ENCODE measurements around the gene FBXL4.
A peak's percentile ranks its signal among the peaks of the same experiment; 100 is the strongest.

The FBXL4 gene

DNA sequence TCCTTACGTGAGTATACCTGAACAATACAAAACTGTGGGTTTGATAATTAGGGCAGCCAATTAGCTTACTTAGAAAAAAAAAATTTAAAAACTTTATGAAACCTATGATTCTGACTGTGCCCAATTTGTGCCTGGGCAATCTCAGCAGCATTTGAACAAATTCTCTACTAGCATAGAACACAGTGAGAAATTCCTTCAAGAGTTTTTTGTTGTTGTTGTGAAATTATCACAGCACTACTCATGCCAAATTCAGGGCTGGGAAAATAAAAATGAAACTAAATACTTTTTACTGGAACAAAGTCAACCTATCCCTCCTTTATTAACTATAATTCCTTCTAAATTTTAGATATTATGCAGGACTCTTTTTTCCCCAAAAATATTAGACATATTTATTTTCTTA is 70.5 kb downstream of the FBXL4 start:
- no peak for DNase-seq

DNA sequence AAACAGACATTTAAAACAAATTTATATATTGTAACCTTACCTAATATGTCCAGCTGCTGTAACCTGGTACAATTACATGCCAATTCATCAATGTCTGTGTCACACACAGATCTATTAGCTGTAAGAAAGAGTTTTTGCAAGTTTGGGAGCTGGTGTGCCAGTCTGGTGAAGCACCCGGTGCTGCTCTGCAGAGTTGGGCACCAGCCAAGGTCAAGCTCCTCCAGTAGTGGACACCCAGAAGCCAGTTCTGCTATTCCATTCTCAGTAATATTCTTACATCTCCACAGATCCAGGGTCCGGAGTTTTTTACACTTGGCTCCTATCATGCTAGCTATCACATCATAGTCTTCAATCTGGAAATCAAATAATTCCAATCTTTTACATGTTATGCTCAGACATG is 72.4 kb downstream of the FBXL4 start:
- DNase-seq = no peak

DNA sequence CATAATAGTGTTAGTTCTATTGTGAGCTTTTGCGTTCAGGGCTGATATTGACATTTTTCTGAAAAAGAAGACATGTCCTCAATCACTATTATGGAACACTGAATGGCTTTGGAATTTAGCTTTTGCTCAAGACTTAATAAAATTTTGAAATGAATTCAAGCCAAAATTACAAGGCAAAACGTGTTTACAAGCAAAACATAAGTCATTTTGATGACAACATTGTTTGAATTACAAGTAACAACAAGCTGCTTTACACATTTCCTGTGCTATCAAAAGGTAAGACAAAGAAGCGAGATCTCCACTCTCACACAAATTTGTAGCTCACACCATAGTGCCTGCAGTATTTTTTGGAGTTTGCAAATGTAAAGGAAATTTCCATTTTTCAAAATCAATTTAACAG is 75.9 kb downstream of the FBXL4 start:
- no peak for DNase-seq

- DNase-seq = no peak
Observed at GRCh38 chr6:98871057-98871456, 76.7 kb downstream of the FBXL4 start.

GRCh38 chr6:98864497-98864896 is 83.2 kb downstream of the FBXL4 start:
- DNase-seq = no peak

DNA sequence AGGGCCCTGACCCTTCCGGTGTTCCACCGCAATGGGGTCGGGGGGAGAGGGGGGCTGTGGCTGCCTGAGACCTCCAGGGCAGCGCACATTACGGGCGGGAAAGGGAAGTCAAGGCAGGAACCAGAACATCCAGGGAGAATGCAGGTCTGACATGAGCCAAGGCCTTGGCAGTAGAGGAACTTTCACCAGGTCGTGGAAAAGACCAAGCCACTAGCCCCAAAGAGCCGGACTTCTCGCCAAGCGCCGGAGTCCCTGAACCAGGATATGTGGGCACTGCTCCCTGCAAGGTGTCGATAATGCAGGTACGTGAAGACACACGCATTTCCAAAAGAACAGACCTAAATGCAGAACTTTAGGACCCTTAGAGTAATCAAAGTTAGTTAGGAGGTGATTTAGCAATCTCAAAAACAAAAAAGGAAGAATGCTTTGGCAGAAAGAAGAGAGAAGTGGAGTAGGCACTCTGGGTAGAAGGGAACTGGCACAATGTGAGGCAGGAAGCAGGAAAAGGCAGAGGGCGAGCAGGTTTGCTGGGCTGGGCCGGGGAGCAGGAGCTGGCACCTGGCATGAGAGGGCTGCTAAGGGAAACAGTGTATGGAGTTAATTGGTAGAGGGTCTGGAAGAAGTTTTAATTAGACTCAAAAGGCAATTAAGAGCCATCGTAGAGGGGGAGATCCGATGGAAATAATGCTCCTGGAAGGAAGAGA is 99.1 kb downstream of the FBXL4 start:
- DNase-seq = no peak

DNA sequence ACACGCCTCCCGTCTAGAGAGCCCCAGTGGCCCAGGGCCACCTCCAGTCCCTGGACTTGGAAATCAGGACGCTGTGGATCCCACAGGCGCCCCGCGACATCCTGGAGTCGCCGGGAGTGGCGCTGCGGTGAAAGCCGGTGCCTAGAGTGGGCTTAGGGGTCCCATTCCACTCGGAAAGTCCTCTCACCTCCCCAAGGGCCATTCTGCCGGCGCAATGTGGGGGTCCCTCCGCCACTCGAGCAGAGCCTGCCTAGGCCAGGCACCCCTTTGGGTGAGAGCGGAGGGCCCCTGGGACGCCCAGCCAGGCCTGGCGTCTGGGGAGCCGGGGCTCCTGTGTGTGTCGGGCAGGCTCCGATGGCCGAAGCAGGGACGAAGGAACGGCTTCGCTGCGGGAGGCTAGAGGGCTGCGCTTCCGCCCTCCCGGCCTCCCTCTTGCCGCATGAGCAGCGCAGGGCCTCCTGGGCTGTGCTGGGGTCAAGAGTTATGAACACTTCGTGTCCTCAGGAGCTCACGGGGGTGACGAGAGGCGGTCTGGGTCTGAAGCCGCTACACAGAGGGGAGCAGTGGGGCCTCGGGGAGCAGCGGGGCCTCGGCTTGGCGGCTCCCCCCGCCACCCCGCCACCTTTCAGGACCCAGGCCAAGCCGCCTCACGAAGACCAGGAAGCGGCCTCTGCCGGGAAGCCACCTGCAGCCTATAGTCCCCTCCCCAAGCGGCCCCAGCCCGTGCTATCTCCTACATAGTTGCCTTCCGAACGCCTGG is 99.8 kb downstream of the FBXL4 start:
- DNase-seq = no peak

GRCh38 chr6:98847416-98847778 is 100.3 kb downstream of the FBXL4 start:
- no peak for DNase-seq

DNA sequence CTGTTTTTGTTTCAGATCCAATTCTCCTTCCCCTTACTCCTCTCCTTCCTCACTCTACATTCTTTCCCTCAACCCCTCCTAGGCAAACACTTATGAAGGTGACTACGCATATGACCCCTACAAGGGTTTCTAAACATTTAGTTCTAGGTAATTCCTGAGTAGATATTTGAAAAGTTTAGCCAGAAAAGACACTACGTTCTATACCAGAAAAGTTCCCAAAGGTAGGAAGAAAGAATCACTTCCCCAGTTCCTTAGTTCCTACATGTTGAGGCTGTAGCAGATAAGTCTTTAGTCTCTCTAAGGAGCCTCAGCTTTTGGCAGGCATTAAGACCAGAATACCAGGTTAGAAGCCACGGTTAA is 101.7 kb downstream of the FBXL4 start:
- no peak for DNase-seq

GRCh38 chr6:98845211-98846020 is 102.3 kb downstream of the FBXL4 start:
- peak; percentile 66 for DNase-seq

GRCh38 chr6:98844244-98845210 is 103.2 kb downstream of the FBXL4 start:
- no peak for DNase-seq

- no peak for DNase-seq
Observed at GRCh38 chr6:98843271-98844243, 104.2 kb downstream of the FBXL4 start.

DNA sequence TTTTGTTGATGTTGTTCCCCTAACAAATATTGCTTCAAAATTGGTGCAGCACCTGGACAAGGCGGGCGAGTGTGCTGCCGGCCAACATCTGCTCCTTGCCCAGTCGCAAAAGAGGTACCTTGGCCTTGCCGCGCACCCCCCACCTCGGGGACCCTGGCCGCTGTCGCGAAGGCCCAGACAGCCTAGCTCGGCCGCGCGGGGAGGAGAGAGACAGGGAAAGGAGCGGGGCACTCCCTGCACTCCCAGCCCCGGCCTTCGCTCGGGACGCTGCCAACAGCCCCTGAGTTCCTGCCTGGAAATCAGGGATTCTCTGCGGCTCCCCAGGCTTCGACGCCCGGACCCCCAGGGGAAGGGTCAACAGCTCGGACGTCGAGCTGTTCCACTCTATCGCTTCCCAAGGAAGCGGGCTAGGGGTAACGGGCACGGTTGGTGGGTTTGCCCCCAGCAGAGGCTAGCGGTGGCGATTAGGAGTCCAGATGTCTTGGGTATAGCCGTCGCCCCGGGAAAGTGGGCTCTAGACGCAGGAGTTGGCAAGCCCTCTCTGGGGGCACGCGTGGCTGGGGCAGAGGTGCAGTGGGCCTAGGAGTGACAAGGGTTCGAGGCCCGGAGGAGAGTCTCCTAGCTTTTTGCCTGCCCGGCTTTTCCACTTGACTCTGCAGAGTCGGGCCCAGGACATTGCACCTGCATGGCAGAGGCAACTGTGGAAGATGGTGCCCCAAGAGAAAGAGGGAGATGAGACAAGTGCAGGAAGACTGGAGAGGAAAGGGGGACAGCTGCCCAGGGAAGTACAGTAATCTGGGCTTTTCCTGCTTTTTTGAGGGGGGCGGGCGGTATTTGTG is 105.2 kb downstream of the FBXL4 start:
- DNase-seq = no peak

DNA sequence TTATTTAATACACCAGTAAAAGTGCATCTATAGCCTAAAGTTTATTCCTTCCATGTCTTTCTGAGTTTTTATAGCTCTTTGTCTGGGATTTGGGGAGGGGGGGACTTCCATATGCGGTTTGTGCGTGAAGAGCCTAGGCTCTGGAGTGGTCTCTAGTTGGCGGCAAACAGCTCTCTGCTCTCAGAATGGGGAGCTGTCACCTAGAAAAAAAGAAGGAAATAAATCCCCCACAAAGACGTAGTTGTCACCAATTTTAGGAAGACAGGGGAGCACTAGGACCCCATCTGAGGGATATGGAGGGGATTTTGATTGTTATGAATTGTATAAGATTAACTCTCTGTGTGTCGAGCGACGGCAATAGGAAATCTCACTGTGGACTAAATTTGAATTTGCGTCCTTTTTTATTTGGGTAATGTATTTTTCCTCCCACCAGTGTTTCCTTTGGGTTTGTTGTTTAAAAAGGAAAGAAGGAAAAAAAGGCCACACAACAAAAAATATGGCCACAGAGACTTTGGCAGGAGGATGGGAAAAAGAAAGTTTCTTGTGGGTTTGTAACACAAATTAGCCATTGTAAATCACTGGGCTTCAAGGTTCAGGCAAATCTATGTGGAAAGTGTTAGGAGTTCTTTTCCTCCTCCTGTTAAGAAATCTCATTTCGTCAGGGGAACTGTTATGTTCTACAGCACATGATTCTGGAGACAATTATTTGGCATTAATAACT is 106.0 kb downstream of the FBXL4 start:
- no peak for DNase-seq

GRCh38 chr6:98840996-98841513 is 106.7 kb downstream of the FBXL4 start:
- DNase-seq = no peak

DNA sequence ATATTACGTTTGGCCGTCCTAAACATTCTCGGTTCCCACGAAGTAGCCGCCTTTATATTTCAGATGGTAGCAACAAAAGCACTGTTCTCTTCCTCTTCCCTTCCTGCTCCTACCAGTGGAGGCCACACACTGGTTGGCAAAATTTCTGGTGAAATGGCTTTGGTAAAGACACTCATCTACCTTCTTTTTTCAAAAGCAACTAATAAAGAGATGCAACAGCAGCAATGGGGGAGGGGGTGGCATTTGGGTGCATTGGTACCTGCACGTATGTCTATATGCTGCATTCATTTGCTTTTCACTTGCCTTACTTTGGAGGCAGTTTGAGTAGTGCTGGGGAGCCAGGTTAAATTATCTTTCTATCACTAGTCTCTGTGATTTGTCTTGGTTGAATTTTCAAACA is 107.4 kb downstream of the FBXL4 start:
- no peak for DNase-seq

GRCh38 chr6:98839781-98840361 is 107.9 kb downstream of the FBXL4 start:
- no peak for DNase-seq

GRCh38 chr6:98838975-98839374 is 108.8 kb downstream of the FBXL4 start:
- no peak for DNase-seq

DNA sequence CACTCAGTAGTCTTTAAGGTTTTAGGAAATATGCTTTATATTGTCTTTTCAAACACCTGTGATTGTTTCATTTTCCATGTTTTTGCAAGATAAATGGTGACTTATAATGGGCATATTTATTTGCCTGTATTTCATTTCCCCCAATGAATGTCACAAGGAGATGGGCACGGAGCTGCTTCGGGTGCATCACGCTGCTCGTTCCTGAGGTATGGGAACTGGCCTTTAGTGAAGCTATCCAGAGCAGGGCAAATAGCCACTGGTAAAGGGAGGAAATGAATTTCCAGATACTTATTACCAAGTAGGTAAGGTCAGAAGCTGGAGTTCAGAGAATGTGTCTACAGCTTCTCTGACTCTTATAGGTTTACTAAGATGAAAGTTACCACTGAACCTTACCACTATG is 109.7 kb downstream of the FBXL4 start:
- DNase-seq = no peak

Data from kidney glomerular epithelial cell (primary cell).